CD4-positive, alpha-beta T cell treated with Interleukin-12 subunit alpha and Interleukin-12 subunit beta, for 1 hour (primary cell): ENCODE measurements around the gene MRPL33.

Source experiments
- DNase-seq: peaks from one replicate; pipeline ENCODE4 v3.0.0-alpha.2; 2020

The MRPL33 gene

DNA sequence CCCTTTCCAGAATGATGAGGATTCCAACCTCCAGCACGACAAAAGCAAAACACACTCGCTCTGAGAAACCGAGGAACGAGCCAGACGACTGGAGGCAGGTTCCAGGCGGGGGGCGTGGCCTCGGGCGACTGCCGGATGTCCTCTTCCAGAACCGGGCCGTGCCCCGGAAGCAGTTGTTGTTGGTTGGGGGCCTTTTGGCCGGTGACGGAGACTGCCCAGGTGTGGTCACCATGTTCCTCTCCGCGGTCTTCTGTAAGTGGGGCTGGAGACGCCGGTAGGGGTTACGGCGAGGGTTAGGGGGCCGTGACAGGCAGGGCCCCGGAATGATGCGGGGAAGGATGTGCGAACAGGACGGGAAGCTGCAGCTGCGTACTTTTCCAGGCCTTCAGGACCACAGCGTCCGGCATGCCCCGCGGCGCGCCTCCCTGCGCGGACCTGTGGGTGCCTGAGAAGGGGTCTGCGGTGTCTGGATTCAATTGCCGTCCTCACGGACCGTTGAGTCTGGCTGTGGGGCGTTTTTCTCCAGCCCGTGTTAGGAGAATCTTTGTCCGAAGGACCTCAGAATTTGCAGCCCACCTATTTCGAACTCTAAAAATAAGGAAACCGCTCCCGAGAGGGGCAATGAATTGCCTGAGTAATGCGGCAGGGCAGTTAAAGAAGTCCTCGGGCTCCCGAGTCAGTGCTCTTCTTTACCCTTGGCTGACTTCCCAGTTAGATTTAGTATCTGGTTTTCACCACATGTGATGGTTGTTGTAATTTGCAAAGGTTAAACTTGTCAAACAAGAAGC lies at the start of gene MRPL33:
Gene MRPL33 (plus strand): TSS at position 172 of the 788 bp plus-strand sequence. CDS start 59 bp downstream, at position 231.
- DNase-seq = peak; percentile 90

DNA sequence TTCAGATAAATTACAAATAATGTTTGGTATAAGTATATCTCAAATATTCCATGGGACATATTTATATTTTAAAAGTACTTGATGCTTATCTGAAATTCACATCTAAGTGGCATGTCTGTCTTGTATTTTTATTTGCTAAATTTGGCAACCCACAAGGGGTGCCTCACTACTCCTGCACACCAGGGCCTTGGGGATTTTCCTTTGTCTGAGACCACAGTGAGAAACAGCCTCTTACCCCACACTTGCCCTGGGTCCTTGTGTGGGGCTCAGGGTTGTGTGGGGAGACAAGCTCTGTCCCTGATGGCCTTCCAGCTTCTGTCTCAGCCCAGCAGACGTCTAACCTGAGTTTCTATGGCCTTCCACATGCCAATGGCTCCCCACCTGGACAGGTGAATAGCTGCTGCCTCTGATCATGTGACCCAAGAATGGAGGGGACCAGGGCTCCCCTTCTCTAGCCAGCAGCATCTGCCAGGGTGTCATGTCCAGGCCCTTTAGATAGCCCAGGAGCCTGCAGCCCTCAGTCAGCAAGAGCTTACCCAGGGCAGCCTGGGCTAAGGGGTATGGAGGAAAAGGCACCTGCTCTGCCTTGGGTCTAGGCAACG lies 49.5 kb upstream of the MRPL33 start:
- DNase-seq = no peak

DNA sequence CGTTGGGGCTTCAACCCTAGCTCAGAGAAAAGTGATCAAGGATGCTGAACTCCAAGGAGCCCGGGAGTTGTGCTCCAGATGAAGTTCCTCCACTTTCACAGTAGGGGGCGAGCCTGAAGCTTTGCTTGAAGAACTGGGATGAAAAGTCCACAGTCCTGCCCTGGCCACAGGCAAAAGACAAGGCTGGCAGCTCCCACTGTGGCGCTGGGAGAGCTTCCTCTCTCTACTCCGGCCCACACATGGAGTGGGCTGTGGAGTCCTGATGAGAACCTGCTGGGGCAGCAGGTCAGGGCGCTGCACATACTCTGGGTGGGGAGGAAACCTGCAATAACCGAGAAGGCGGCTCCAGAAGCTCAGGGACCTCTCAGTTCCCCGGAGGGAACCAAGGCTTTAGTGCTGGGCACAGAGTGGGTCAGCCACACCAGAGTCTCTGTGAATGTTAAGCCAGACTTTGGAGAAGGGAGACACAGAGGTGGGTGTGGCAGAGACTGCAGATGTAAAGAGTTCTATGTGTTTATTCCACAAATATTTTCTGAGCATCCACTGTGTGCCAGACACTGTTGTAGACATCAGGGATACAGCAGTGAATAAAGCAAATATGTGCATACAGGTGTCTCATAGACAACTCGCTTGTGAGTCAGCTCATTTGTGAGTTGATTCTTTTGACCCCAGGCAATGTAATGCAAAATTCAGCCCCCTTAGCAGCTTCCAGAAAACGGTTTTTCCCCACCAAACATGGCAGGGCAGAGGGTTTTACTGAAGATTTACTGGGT lies 48.0 kb upstream of the MRPL33 start:
- peak; percentile 24 for DNase-seq

DNA sequence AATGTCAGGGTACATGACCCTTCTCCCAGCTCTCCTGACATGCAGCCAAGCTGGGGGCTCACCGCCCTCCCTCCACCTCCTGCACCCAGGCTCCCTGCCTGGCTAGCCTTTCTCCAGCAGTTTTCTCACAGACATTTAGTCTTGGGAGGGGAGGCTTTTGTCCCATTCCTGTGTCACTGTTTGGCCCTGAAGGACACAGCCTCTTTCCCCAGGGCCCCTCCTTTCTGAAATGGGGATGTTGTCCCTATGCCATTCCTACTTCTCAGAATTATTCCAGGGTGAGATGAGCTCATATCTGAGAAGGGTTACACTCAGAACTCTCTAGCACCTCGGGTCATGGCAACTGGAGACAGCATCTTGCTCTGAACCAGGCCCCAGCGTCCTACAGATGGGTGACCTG lies 47.3 kb upstream of the MRPL33 start:
- DNase-seq = no peak

DNA sequence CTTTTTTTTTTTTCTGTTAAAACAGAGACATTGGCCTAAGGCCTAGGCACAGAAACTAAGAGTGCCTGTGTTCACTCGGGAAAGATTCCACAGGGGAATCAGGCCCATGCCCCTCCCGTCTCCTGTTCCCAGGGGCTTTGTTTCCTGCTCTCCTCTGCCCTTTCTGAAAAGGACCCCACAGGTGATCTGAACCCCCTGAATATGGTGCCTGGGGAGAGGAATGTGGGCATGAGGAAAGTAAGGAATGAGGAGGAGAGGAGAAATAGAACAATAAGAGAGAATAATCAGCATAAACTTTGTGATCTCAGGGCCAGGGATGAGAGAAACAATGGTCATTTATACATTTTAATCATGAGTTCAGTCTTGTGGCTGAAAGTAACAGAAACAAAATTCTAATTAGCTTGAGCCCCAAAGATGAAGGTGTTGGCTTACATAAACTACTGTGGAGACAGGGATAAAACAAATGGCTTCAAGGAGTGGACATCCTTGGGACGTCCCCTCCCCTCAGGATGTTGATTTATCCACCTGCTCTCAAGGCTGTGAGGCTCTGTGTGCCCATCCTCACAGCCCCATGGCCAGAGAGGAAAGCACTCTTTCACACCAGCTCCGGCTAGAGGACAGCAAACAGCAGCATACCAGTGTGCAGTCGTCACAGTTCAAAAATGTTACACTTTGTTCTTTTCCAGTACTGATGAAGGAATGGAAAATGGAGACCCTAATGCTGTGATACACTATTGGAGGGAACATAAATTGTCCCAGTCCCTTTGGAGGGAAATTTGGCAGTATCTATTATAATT lies 46.4 kb upstream of the MRPL33 start:
- no peak for DNase-seq

DNA sequence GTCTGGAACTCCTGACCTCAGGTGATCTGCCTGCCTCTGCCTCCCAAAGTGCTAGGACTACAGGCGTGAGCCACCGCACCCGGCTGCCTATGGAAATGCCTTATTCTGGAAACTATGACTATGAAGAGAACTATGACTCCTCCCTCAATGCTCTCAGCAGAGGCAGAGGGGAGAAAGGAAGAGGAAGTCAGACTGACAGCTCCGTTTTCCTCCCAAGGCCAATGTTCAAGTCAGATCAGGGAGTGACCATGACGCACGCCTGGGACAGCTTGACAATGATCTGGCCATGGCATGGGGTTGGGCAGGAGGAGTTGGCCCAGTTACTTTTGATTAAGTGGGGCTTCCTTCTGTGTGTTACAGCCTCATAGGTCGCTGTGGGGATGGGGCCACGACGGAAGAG lies 44.3 kb upstream of the MRPL33 start:
- DNase-seq = no peak

DNA sequence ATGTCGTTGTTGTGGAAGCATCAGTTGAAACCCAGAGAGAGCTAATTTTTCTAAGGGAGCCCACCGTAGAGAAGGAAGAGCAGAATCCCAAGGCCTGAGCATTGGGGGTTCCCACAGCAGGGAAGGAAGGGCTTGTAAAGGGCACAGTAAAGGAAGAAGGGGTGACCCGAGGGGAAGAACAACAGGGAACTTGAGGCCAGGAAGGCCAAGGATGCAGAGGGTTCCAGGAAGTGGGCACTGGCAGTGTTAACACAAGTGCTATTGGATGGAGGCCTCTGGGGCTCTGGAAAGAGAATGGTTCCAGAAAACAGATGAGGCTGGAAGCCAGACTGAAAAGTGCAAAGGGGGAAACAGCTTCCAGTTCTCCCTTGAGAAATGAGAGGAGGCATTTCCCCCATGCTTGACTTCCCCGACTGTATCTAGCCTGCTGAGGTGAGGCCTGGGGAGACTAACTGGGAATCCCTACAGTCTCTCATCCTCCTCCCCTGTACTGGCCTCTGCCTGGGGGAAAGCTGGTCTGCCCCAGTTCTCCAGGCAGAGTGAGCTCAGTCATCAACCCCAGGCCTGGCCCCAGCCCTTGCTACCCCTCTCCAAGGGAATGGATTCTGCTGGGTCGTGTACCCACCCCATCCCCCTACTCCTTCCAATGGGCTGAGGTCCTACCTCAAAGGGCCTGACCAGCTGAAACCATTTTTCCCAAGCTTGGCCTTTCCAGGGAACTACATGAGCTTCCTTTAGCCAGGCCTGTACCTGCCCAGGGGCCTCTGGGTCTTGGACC lies 43.2 kb upstream of the MRPL33 start:
- no peak for DNase-seq

DNA sequence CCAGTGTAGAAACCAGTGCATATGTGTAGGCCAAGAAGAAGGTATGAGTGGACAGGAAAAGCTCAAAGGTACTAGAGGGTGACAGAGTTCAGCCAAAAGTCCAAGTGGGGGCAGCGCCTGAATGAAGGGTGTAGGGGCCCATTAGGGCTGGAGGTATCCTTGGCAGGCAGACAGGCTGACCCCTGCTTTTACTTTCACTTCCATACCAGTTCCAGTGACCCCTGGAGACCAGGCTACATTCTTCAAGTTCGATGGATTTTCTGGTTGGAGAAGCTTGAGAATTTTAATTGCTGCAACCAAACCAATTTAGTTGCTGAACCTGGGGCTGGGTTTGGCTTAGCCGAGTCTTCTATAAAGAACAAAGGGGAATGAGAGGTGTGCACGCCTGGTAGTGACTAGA lies 42.3 kb upstream of the MRPL33 start:
- no peak for DNase-seq

DNA sequence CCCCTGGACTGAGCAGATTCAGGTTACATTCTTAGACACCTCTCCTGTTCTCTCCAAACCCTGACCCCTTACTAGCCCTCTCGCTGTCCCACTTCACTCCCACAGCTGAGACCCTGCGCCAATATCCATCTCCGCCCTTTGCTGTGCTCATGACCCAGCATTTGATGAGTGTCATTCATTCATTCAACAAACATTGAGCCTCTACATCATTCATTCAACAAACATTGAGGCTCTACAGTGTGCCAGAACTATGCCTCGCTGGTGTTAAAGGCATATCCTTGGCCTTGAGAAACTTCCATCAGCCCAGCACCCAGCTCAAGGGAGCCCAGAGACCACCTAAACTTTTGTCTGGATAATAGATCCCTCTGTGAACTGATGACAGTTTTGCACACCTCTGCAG lies 41.9 kb upstream of the MRPL33 start:
- no peak for DNase-seq

DNA sequence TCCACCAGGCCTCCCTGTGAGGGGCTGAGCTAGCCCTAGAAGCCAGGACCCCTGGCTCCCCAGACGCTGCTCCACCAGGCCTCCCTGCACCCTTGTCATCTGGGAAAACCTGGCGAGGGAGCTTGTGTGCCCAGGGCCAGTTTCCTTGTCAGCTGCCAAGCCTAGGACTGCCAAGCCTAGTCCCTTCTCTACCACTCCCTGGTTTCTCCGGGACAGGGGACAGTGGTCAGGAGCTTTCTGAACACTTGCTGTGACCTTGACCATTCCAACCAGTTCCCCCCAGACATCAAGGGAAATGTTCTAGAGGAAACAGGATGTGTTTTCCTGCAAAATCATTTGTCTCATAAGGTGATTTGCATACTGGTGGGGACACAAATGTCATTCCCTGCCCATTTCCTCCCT lies 41.3 kb upstream of the MRPL33 start:
- no peak for DNase-seq

DNA sequence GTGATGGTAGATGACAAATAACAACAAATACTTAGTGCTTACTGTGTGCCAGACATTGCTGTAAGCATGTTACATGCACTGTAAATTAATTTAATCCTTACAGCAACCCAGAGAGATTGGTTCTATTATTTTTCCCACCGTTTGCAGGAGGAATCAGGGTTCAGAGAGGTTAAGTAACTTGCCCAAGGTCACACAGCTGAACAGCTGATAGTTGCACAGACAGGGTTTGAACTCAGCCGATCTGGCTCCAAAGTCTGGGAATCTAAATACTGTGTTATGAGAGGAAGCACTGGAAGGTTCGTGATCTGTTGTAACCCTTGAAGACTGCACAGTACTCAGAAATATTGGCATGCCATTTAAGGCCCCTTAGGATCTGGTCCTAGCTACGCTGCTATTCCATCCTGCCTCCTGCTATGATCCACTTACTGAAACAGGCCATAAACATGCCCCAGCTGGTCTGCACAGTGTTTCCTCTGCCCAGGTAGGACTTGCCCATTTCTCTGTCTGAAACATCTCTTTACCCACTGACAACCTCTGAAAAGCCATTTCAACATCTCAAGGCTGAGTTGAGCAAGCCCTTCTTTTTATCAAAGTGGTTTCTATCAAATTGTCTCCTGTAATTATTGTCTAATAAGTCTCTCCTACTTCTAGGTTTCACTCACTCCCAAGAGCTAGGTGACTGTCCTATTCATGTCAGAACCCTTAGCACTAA lies 40.4 kb upstream of the MRPL33 start:
- no peak for DNase-seq

DNA sequence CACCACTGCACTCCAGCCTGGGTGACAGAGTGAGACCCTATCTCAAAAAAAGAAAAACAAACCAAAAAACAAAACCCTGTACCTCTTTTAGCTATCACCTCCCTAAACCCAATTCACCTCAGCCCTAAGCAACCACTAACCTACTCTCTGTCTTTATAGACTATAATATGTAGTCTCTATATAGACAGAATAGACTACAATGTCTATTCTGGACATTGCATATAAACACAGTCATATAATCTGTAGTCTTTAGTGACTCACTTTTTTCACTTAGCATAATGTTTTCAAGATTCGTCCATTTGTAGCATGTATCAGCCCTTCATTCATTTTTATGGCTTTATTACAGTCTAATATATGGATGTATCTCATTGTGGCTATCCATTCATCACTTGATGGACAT lies 37.2 kb upstream of the MRPL33 start:
- DNase-seq = no peak

DNA sequence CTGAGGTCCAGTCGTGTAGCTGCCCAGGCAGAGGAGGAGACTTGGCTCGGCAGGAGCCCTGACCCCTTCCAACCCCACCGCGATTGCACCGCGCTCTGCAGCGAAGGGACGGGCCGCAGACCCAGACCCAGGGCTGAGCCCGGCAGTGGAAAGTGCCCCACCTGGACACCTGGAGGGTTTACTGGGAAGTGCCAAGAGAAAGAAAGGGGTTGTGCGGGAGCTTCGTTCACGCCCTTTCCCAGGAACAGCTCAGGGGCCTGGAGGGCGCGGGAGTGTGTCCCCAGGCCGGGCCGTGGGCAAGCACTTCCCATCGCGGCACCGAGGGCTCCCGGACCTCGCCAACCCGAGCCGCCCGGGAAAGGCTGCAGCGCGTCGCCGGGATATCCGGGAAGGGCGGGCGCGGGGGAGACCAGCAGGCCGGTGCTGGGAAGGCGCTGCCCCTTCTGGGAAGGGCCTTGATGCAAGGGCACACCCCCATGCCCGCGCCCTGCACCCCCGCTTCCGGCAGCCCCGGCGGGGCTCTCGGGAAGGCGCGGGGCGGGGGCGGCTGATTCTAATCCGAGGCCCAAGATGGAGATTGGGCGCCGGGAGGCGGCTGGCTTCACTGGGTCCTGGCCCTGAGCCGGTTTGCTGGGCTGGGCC lies 36.1 kb upstream of the MRPL33 start:
- DNase-seq = peak; percentile 26

DNA sequence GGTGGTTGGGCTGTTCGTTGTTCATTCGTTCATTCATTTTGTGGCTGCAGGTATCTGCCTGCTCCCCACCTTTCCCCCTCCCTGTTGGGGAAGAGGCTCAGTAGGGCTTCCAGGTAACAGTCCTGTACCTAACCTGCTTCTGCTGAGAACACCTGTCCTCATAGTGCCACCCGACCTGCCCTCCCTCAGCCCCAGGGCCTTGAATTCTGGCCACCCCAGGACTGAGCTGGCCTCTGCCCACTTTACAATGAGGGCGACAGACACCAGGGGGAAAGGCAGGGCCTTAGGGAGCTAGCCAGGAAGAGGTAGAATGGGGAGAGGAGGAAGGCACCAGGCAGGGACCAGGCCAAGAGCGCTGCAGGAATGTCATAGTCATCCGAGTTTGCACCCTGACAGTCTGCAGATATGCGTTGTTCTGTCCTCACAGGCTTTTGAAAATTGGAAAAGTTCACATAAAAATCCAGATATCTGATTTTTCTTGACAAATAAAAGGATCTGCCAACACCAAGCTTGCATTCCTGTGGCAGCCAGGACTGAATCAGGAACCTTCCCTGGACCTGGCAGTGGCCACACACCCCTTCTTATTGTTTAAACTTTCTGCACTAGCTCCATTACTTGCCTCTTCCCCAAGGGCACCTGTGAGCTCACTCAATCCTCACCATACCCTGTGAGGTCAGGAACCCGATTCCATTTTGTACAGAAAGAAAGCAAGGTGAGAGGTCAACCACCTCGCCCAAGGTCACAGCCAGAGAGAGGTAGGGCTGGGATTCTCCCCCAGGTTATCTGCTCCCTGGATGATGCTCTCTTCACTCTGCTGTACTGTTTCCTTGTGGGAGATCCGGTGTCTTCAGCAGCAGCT lies 35.3 kb upstream of the MRPL33 start:
- no peak for DNase-seq

DNA sequence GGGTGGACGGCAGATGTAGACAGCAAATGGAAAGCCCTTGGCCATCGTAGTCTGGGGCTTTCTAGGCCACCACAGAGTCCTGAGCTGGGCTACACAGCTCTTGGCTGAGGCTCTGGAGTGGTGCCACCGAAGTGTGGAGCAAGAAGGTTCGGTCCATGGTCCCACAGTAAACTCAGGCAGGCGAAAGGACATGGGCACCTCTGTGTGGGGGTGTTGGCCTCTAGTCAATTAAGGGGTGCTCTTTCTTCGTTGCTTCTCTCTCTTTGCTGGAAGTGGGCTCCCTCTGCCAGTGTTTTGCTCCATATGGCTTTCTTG lies 34.7 kb upstream of the MRPL33 start:
- DNase-seq = no peak

DNA sequence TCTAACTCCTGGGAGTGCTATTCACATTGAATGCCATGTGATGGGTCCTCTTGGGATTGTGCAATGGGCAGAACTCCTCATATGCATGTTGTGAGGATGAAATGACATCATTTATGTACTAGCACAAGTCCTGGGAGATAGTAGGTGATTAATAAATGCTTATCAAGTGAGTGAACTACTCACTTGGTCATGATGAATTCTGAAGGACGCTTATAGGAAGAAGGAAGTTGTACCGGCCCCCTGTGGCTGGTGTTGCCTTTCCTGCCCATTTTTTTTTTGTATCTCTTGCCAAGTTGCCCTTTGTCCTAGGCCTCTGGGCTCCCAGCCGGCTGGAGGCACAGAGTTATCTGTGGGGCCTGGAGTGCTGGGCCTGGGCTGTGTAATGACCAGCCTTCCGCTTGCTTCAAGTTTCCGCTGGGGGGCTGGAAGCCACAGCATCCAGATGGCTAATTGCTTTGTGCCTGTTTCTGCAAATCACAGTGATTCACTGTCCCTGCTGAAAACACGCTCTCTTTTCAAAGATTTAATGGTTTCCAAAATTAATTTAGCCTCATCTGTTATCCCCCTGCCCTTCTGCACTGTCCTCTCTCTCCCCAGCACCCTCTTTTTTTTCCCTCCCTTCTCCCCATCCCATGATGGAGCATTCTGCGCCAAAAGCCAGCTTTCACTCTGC lies 33.7 kb upstream of the MRPL33 start:
- no peak for DNase-seq

DNA sequence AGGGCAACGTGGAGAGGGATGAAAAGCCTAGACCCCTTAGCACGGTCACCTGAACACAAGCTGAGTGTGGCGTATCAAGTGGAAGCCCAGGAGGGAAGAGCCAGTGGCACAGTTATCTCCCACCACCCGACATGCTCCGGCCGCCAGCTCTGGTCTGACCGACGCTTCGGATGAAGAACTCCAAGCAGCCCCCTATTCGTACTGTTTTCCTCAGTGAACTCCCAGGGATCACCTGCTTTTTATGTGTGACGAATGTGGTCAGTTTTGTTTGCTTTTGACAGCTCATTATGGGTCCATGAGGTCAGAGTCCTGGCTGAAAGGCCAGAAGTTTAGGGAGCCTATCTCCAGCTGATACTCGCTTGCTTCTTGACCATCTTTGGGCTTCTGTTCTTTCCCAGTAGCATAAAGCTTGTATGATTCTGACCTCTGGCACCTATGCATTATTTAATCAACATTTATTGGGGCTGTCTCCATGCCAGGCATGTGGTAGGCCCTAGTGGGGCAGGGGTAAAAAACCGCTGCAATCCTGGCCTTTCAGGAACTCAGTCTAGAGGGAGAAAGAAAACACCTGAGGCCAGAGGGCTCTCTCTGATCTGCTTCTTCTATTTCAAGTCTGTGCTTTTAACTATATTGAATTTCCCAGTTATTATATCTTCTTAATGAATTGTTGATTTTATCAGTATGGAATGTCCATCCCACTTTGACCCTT lies 33.0 kb upstream of the MRPL33 start:
- no peak for DNase-seq

DNA sequence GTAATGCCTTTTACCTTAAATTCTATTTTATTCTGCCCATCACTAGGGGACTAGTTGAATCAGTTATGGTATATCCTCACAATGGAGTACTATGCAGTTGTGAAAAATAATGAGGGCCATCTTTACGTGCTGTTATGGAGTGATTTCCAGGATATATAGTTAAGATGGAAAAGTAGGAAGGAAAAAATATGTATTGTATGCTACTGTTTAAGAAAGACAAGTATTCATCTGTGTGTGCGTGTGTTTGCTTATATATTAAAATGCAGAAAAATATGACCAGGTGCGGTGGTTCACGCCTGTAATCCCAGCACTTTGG lies 32.5 kb upstream of the MRPL33 start:
- no peak for DNase-seq

DNA sequence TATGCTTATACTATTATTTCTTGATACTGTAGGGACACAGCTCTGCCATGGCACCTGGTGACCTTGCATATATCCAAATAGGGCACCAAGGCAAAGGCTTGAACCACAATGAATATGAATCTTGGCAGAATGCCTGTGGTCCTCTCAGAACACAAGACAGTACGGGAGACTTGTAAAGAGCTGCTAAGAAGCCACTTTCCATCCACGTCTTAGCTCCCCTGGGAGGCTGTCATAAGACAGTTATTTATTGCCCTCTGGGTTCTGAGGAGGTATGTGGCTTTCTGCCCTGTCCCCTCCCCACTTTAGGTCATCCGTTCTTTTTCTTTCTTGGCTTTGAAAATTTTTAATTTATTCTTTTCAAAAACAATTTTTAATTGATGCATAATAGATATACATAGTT lies 29.8 kb upstream of the MRPL33 start:
- DNase-seq = no peak
